PFSK-1 (cell line): Measurements from ENCODE around the gene CFAP126.

Experiments used
- FOXP2 ChIP-seq: optimal IDR thresholded peaks from 2 replicates; pipeline ENCODE3; 2011; ENCODE audit warnings: borderline replicate concordance, control low read depth, inconsistent platforms; ENCODE audit not compliant: insufficient read depth; ENCODE audit errors: extremely low read length, extremely low read depth
- POLR2AphosphoS5 ChIP-seq: IDR thresholded peaks from 2 replicates; pipeline ENCODE4 v1.6.1; 2012; ENCODE audit warnings: low read depth, mild to moderate bottlenecking, control low read depth, low read length, moderate library complexity
- REST ChIP-seq, 2 experiments: IDR thresholded peaks; 2 replicates each; pipeline versions ENCODE4 v1.6.1 to v1.8.0; 2011 to 2012; ENCODE audit warnings: low read depth in 2 of 2, low read length in 2 of 2, control low read depth in 1 of 2, inconsistent platforms in 1 of 2, mild to moderate bottlenecking in 1 of 2, moderate library complexity in 1 of 2; ENCODE audit not compliant: insufficient read depth in 1 of 2
- SIN3A ChIP-seq: IDR thresholded peaks from 2 replicates; pipeline ENCODE4 v1.6.1; 2012; ENCODE audit warnings: mild to moderate bottlenecking, low read length, moderate library complexity, borderline replicate concordance; ENCODE audit not compliant: insufficient read depth
- TAF1 ChIP-seq: IDR thresholded peaks from 2 replicates; pipeline ENCODE4 v1.6.1; 2012; ENCODE audit warnings: low read length, control low read depth, borderline replicate concordance; ENCODE audit not compliant: insufficient read depth

Gene CFAP126

DNA sequence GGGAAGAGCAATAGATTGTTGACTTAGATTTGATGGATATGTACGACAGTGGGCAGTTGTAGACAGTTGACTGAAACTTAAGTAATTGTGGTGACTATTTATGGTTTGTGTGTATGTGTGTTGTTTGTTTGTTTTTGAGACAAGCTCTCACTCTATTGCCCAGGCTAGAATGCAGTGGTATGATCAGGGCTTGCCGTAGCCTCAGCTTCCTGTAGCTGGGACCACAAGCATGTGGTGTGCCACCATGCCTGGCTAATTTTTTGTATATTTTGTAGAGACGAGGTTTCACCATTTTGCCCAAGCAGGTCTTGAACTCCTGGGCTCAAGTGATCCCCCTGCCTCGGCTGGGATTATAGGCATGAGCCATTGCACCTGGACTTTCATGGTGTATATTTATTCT is 43.7 kb downstream of the CFAP126 start:
- no peak for TF ChIP-seq POLR2AphosphoS5
- TF ChIP-seq FOXP2: no peak
- TF ChIP-seq SIN3A: no peak
- TF ChIP-seq REST (IDR thresholded peaks at IDR 0.05; ENCODE audit: insufficient read depth in 1 of 2, low read depth in 2 of 2, low read length in 2 of 2): no peak
- TF ChIP-seq TAF1: no peak
